KOPT-K1 (cell line): ENCODE measurements around the gene SETD9.
A peak's percentile ranks its signal among the peaks of the same experiment; 100 is the strongest.

ENCODE experiments used
- H3K27ac ChIP-seq: fragments of 200-600 bp; sonication (generic); 2 replicates; pipeline ENCODE4 v1.5.1; 2016; ENCODE audit warnings: antibody characterized with exemption, mild to moderate bottlenecking, low read depth, low read length; ENCODE audit not compliant: poor library complexity, severe bottlenecking
- H3K36me3 ChIP-seq: fragments of 200-600 bp; sonication (generic); 2 replicates; pipeline ENCODE4 v1.5.1; 2017; ENCODE audit warnings: antibody characterized with exemption, mild to moderate bottlenecking, low read length, moderate library complexity; ENCODE audit not compliant: insufficient read depth
- H3K9me3 ChIP-seq: fragments of 200-600 bp; sonication (generic); 2 replicates; pipeline ENCODE4 v1.5.1; 2017; ENCODE audit warnings: antibody characterized with exemption, low read length, mild to moderate bottlenecking; ENCODE audit not compliant: insufficient read depth, poor library complexity, severe bottlenecking

Gene SETD9, protein sequence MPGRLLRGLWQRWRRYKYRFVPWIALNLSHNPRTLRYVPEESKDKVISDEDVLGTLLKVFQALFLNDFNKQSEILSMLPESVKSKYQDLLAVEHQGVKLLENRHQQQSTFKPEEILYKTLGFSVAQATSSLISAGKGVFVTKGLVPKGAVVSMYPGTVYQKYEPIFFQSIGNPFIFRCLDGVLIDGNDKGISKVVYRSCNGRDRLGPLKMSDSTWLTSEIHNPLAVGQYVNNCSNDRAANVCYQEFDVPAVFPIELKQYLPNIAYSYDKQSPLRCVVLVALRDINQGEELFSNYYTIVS

DNA sequence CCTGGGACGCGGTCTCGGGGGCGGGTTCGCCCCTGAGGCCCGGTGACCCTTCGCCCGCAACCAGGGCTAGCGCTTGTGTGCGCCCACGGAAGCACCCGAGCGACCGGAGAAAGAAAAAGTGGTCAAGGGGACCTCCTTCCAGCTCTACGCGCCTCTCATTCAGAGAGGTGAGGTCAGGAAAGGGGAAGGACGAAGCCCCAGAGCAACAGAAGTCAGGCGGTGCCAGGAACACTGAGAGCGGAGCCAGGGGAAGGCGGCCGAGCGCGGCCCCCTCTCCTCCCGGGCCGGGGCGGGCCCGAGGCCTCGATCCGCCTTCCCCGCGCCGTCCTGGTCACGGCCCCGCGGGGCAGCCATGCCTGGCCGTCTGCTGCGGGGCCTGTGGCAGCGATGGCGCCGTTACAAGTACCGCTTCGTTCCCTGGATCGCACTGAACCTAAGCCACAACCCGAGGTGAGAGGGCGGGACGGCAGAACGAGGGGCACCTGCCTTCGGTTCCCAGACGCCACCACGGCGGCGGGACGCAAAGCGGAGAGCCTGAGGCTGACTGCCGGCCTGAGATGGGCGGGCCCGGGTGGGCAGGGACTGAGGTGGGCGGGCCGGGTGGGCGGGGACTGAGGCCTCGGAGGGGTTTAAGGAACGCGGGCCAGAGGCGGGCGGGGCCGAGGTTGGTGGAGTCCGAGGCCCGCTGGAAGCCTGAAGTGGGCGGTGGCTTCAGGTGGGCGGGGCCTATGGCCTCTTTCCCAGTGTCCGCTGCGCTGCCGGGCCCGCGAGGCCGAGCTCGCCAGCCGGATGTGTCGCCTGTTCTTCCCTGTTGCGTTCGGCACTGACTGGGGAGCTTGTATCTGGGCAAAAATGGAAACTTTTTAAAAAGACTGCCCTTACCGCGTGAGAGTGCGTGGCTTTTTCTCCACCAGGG, at the start of gene SETD9:
SETD9 (plus strand) TSS at position 303 of the 916 bp plus-strand sequence; CDS start at position 353, 50 bp downstream.
- Histone ChIP-seq H3K9me3 (peaks cover 9% of the 10 kb centered on the region), H3K36me3 (no peaks in the 10 kb centered on the region), H3K27ac (peak within 1 kb of the TSS; percentile 67)

DNA sequence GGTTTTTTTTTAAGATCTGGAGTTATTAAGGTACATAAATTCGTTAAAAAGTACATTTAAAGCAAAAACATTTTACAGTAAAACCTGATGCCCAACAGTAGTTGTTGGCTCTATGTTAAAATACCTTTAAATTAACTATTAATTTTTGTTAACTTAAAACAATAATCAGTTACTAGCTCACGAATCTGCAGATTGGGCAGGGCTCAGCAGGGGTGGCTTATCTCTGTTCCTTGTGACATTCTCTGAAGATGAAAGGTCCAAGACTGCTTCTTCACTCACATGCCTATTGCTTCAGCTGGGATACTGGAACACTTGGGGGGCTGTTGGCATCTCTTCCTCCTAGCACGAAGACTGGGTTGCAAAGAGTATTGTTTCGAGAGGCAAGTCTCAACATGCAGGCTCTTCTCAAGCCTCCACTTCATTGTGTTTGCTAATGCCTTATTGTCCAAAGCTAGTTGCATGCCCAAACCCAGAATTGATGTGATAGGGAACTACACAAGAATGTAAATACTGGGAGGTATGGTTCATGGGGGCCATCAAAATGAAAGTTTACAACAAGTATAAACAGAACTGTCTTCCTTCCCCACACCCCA, 47.4 kb upstream of the SETD9 start:
- Histone ChIP-seq H3K27ac (no peak overlapping the region), H3K9me3 (no peaks in the 10 kb centered on the region), H3K36me3 (no peaks in the 10 kb centered on the region)

DNA sequence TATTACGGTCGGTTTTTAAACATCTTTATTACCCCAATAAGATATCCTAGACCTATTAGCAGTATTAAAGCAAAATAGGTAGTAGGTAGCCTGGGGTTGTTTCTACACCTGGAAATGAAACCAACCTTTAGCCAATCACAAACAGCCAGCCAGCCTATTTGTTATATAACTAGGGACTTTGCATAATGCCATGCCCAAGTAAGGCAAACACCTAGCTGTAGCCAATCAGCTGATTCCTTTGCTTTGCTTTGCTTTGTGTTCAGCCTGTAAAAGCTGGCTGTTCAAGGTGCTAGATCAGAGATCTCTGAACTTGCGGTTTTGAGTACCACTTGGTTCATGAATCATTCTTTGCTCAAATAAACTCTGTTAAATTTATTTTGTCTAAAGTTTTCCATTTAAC, 46.5 kb upstream of the SETD9 start:
- Histone ChIP-seq H3K27ac (no peak overlapping the region), H3K36me3 (no peaks in the 10 kb centered on the region)

DNA sequence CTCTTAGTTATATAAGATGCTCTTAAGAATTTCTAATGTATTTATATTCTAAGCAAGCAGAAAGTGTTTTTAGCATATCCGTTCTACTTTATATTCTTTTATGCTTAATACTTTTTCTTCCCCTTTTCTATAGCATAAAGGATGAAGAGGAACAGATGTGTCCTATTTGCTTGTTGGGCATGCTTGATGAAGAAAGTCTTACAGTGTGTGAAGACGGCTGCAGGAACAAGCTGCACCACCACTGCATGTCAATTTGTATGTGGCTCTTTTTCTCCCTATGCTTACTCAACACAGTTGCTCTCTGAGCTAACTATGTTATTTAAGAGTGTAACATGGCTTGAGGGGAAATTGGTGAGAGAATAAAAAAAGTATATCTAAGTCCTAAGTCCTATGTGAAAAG, 37.6 kb upstream of the SETD9 start:
- no peak overlapping the region for H3K27ac ChIP-seq
- H3K9me3 ChIP-seq: no peaks in the 10 kb centered on the region
- H3K36me3 ChIP-seq: no peaks in the 10 kb centered on the region; the same call in 1 of the 2 replicates

More for the DNA sequence above, 46.5 kb upstream of the SETD9 start:
- no peaks in the 10 kb centered on the region for H3K9me3 ChIP-seq

DNA sequence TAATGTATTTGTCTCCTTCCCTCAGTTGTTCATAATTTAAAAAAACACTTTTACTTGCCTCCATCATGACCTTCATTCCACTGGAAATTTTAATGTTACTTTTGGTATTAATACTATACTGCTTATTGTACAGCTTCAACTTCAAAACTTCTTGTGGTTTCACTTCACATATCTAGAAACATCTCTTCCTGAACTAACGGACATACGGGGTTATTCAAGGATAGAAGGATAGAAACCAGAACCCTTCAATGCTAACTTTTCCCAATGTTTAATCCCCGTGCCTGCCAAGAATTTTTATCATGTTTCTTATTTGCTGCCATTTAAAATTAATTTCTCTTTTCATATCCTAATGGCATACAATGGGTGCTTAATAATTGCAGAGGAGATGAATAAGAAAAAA, 36.3 kb upstream of the SETD9 start:
- Histone ChIP-seq H3K36me3 (no peaks in the 10 kb centered on the region; the same call in 1 of the 2 replicates), H3K9me3 (no peaks in the 10 kb centered on the region), H3K27ac (no peak overlapping the region)

DNA sequence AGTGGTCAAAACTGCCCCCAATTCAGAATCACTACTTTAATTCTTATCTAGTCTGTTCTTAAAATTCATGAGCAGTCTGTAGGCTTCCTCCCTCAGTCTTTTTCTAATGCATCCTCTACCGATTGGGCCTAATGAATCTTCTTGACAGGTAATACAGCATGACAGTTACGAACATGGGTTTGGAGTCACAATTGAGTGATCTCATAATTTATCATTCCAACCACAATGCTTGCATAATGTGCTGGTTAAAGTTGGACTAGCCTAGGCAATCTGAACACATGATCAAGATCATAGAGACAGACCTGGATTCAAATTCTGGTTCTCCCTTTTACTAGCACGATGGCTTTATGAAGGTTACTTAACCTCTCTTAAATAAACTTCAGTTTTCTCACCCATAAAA, 33.1 kb upstream of the SETD9 start:
- H3K36me3 ChIP-seq: peaks cover 7% of the 10 kb centered on the region
- H3K27ac ChIP-seq: no peak overlapping the region
- no peaks in the 10 kb centered on the region for H3K9me3 ChIP-seq

DNA sequence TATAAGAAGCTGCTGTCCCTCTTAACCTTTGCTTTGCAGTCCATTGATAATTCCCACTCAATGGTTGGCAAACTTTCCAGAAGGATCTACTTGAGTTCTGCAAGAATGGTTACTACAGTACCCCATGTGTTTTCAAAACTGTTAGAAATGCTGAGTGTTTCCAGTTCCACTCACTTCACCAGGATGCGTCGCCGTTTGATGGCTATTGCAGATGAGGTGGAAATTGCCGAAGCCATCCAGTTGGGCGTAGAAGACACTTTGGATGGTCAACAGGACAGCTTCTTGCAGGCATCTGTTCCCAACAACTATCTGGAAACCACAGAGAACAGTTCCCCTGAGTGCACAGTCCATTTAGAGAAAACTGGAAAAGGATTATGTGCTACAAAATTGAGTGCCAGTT, 27.8 kb upstream of the SETD9 start:
- peaks cover 22% of the 10 kb centered on the region for H3K36me3 ChIP-seq
- H3K27ac ChIP-seq: no peak overlapping the region
- H3K9me3 ChIP-seq: no peaks in the 10 kb centered on the region

DNA sequence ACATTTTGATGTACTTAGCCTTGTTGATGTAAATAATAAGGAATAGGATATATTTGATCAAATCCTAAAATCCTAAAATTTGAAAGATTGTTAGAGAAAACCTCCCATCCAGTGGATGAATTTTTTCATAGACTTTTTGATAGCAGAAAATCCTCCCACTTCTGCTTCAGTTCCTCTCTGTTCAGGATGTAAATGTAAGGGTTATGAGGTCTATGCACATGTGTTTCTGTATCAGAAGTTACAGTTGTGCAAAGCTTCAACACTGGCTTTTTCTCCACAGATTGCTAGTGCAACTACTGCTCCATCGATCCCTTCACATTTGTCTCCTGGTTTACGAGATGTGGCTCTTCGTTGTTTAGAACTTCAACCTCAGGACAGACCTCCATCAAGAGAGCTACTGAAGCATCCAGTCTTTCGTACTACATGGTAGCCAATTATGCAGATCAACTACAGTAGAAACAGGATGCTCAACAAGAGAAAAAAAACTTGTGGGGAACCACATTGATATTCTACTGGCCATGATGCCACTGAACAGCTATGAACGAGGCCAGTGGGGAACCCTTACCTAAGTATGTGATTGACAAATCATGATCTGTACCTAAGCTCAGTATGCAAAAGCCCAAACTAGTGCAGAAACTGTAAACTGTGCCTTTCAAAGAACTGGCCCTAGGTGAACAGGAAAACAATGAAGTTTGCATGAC, 16.0 kb upstream of the SETD9 start:
- no peaks in the 10 kb centered on the region for H3K9me3 ChIP-seq
- H3K36me3 ChIP-seq: no peaks in the 10 kb centered on the region
- no peak overlapping the region for H3K27ac ChIP-seq

DNA sequence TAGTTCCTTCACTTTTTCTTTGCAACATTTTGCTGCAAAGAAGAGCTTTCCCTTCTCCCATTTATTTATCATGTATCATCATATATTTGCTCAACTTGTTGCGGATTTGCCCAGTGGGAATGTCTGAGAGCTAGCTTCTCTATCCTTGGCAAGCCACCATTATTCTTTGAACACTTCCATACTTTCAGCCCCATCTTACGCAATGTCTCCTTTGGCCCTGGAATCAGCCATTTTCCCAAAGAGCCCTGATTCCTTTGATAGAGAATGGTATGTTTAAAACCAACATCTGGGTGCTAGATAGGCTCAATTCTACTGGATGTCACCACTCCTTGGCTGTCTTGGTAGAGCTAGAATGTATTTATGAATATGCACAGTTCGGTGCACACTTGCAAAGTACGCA, 12.6 kb upstream of the SETD9 start:
- Histone ChIP-seq H3K36me3 (no peaks in the 10 kb centered on the region), H3K27ac (no peak overlapping the region), H3K9me3 (no peaks in the 10 kb centered on the region)

DNA sequence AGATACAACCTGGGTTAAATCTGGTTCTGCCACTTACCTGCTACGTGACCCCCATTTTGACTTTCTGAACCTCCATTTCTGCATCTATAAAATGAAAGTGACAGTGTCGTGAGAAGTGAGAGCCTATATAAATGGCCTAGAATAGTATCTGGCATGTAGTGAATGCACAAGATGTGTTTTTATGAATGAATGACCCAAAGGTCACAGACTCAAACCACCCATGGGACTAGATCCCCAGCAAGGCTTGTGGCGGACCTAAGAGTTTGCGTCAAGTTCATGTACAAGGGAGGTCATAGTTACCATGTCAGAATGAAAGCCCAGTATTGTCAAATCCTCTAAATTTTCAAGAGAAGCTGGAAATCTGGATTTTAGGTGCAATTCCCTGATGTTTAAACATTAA, 11.2 kb upstream of the SETD9 start:
- Histone ChIP-seq H3K9me3 (no peaks in the 10 kb centered on the region), H3K27ac (no peak overlapping the region), H3K36me3 (no peaks in the 10 kb centered on the region)

DNA sequence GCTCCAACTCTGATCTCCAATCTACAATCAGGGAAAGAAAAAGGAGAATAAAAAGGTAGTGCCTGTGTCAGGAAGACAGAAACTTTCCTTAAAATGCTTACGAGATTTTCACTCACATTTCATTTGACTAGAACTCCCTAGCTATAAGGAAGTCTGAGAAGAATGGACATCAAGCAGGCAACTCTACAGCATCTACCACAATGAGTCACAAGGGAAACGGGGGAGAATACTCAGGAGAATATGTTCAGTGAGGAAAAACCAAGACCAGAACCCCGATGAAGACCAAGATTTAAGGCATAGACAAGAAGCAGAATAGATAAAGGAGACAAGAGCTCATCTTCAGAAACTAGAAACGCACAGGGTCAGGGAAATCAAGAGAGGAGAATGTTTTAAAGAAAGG, 9.0 kb upstream of the SETD9 start:
- no peak overlapping the region for H3K27ac ChIP-seq
- H3K36me3 ChIP-seq: no peaks in the 10 kb centered on the region
- H3K9me3 ChIP-seq: peaks cover 9% of the 10 kb centered on the region

DNA sequence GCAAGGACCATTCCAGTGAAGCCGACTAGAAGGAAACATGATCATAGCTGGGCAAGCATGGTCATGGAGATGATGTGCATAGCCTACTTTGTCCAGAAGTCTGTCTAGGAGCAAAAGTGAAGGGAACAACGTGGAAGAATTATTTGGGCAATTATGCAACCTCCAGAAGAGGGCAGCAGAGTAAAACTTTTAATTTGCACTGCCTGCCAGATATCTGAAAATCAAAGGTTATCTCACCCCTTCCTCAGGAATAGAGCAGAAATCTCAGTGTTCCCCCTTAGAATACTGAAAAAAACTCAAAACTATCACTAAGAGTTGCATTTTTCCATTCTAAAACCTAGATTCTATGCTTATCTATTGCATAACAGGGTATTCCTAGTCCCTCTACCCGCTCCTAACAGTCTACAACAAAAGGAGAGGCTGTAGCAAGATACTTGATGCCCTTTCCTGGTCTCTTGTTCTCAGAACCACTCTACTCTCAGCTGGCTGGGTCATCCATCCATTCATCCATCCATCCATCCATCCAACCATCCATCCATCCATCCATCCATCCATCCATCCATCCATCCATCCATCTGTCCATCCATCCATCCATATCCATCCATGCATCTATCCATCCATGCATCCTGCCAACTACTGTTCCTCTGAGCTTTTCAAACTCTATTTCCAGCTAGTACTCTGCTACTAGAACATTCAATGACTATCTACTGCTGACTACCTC, 8.4 kb upstream of the SETD9 start:
- Histone ChIP-seq H3K9me3 (peaks cover 9% of the 10 kb centered on the region), H3K27ac (no peak overlapping the region), H3K36me3 (no peaks in the 10 kb centered on the region)

DNA sequence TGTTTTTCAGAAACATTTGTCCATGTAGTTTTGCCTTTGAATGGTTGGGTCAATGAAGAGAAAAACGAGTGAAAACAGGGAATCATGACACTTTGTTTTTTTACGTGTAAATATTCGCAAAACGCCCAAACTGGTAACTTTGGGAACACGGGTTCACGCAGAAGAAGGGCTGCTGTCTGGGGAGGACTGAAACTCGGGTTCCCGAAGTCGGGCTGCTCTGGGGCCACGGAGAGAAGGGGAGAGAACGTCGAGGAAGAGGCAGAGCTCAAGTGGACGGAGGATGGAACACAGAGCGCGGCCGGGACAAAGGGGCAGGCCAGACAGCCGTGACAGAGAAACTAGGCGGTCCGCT, 478 bp upstream of the SETD9 start:
- no peaks in the 10 kb centered on the region for H3K36me3 ChIP-seq
- H3K27ac ChIP-seq: peak overlapping the region; percentile 66
- peaks cover 15% of the 10 kb centered on the region for H3K9me3 ChIP-seq

DNA sequence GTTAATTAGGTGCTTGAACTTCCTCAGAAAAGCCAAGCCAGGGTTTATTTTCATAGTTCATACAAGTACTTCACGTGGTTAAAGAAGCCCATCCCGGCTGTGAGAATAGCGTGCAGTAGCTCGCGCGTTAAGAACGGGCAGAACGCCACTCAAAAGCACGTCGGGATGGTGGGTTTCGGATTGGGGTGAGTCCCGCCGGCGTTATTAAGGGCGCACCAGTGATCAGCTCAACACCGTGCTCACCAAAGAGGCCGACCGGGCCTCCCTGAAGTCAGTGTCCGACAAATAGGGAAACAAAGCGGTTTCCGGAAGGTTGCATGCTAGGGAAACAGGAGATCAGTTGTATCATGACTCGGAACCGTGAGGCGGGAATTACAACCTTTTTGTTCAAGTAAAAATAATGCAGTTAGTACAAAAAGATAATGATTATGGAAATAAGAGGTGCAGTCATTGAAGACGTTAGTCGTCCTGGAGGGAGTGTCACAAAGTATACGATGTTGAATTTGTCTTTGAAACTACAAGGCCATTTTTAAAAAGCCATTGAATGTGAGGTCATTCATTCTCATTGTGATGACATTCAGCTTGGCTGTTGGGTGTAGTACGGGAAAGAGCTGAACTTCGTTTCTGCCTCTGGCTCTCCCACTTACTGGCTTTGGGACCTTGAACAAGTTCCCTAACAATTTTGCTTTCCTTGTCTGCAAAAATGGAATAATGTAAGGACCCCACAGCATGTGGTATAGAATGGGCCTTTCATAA, 992 bp downstream of the SETD9 start:
- H3K27ac ChIP-seq: peak overlapping the region; percentile 67
- H3K36me3 ChIP-seq: 0 out of 2 replicates have a peak, but pooled peaks cover 2% of the 10 kb centered on the region
- peaks cover 6% of the 10 kb centered on the region for H3K9me3 ChIP-seq
